ENCODE measurements around the gene IPO7. TPM values are rescaled to one million over a fixed set of nuclear protein-coding genes. Genes with fewer than 3 reads are reported as not detected.

The IPO7 gene
- polyA plus RNA-seq, 1 of the 3 experiments (the other 2 are of a cell fraction) = 25.4 TPM

Small RNA genes lying within 50 kb of the gene (small RNA-seq; reads per million reads assigned to genes)
- 10.2 to 705 (median 35.8) reads per million in 7 experiments for gene SNORA23

Other genes with a start within 250 kb of the IPO7 start
- gene DENND5A, start 119.3 kb upstream of the IPO7 start, polyA plus RNA-seq (2012; rRNA removed) = 110 and 124 TPM in 2 replicates
- 19.8 and 23.5 TPM in 2 replicates for gene TMEM41B, start 70.1 kb upstream of the IPO7 start, polyA plus RNA-seq (2012; rRNA removed)
- 11.3 and 17.0 TPM in 2 replicates for gene ZNF143, start 76.4 kb downstream of the IPO7 start, polyA plus RNA-seq (2012; rRNA removed)
- 16.9 and 20.6 TPM in 2 replicates for gene WEE1, start 189.0 kb downstream of the IPO7 start, polyA plus RNA-seq (2012; rRNA removed)

Measured in SK-N-SH (cell line).